Measurements from ENCODE around the gene FAM171A2. TPM values are rescaled to one million over a fixed set of nuclear protein-coding genes. Genes with fewer than 3 reads are reported as not detected.
"Not testable (repeated sequence)": the region's sequence is repeated elsewhere in the genome, so short reads cannot be mapped to it uniquely, and the experiment has no call there.

The FAM171A2 gene
- total RNA-seq, 2 donors from 2014 or later = 2.4 to 3.3 TPM

GRCh38 chr17:44348234-44348987 lies 15.2 kb downstream of the FAM171A2 start:
- Histone ChIP-seq H3K4me3 (no peak overlapping the region), H3K9me3 (no peaks in the 10 kb centered on the region), H3K4me1 (peaks cover 0 to 18% of the 10 kb centered on the region in 2 donors), H3K27ac (no peak overlapping the region), H3K27me3 (no peaks in the 10 kb centered on the region), H3K36me3 (peaks cover 32% of the 10 kb centered on the region)
- no peak for TF ChIP-seq CTCF (IDR thresholded peaks at IDR 0.05)
- peak; percentile 72 for DNase-seq (ENCODE audit: low spot score)

- H3K27me3 ChIP-seq; H3K9me3 ChIP-seq; DNase-seq (ENCODE audit: low spot score); H3K27ac ChIP-seq; H3K4me3 ChIP-seq: not testable (repeated sequence)
- H3K36me3 ChIP-seq = peaks cover 30% of the 10 kb centered on the region
- peaks cover 0 to 18% of the 10 kb centered on the region in 2 donors for H3K4me1 ChIP-seq
Observed at GRCh38 chr17:44347206-44348055, 16.2 kb downstream of the FAM171A2 start.

GRCh38 chr17:44346064-44346844 lies 17.4 kb downstream of the FAM171A2 start:
- Histone ChIP-seq H3K4me1 (peaks cover 0 to 18% of the 10 kb centered on the region in 2 donors), H3K4me3 (peak overlapping the region; percentile 71 to 82), H3K9me3 (no peaks in the 10 kb centered on the region), H3K36me3 (peaks cover 20% of the 10 kb centered on the region), H3K27me3 (no peaks in the 10 kb centered on the region), H3K27ac (peak overlapping the region; percentile 84 to 92)
- TF ChIP-seq CTCF (IDR thresholded peaks at IDR 0.05) = peak in 1 of 2 donors; percentile 1
- DNase-seq (ENCODE audit: low spot score) = no peak

GRCh38 chr17:44345454-44346026 lies 18.1 kb downstream of the FAM171A2 start:
- TF ChIP-seq CTCF (IDR thresholded peaks at IDR 0.05) = peak; percentile 16 to 56
- Histone ChIP-seq H3K36me3 (peaks cover 13% of the 10 kb centered on the region), H3K4me3 (peak overlapping the region; percentile 71 to 82), H3K4me1 (peaks cover 0 to 18% of the 10 kb centered on the region in 2 donors), H3K9me3 (no peaks in the 10 kb centered on the region), H3K27me3 (no peaks in the 10 kb centered on the region), H3K27ac (peak overlapping the region; percentile 84 to 92)
- peak; percentile 69 for DNase-seq (ENCODE audit: low spot score)

GRCh38 chr17:44344939-44345453 lies 18.7 kb downstream of the FAM171A2 start, which contains the start of gene GRN:
GRN (plus strand) TSS chr17:44345302; CDS start chr17:44349165, 3,863 bp downstream.
- peaks cover 0 to 18% of the 10 kb centered on the region in 2 donors for H3K4me1 ChIP-seq
- H3K36me3 ChIP-seq = peaks cover 7% of the 10 kb centered on the region
- H3K9me3 ChIP-seq = no peaks in the 10 kb centered on the region
- no peaks in the 10 kb centered on the region for H3K27me3 ChIP-seq
- H3K27ac ChIP-seq = peak within 1 kb of the TSS; percentile 84 to 92
- peak; percentile 99 for DNase-seq (ENCODE audit: low spot score)
- TF ChIP-seq CTCF (IDR thresholded peaks at IDR 0.05) = no peak
- peak within 1 kb of the TSS; percentile 71 to 82 for H3K4me3 ChIP-seq

Measured in right atrium auricular region (tissue), 2 donors.